HUDEP-2 (cell line): Measurements from ENCODE around the gene CD276.
"Not testable (repeated sequence)": the region's sequence is repeated elsewhere in the genome, so short reads cannot be mapped to it uniquely, and the experiment has no call there.

Experiments used
- DNase-seq, 76 experiments: peaks; one replicate each; lab custom pipeline; 2025; ENCODE audit not compliant: unreplicated experiment in 76 of 76; lab: John Stamatoyannopoulos, UW

CD276 gene

DNA sequence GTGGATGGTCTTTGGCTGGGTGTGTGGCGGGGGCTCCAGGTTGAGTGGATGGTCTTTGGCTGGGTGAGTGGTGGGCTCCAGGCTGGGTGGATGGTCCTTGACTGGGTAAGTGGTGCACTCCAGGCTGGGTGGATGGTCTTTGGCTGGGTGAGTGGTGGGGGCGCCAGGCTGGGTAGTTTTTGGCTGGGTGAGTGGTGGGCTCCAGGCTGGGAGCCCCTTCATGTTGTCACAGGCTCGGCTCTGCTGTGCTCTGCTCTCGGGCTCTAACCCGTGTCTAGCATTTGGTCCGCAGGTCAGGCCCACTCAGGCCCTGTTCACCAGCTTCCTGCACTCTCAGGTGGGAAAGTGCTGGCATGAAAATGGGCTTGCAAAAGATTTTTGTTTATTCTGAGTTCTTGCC lies 25.1 kb downstream of the CD276 start:
- DNase-seq: no peak

DNA sequence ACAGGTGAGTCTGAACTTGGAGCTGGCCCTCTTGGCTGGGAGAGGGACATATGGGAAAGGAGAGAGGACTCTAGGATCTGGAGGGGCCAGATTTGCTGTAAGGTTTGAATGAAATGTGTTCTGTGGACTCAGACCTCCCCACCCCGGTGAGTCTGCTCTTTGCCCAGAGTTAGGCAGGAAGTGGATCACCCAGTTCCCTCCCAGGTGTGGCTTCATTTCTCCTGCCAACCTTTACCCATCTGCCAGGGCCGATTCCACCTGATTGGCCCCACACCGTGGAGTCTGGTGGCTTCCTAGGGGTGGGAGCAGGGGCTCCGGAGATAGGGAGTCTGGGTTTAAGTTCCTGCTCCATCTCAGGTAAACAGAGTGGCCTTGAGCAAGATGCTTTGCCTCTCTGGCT lies 25.5 kb downstream of the CD276 start:
- no peak for DNase-seq

DNA sequence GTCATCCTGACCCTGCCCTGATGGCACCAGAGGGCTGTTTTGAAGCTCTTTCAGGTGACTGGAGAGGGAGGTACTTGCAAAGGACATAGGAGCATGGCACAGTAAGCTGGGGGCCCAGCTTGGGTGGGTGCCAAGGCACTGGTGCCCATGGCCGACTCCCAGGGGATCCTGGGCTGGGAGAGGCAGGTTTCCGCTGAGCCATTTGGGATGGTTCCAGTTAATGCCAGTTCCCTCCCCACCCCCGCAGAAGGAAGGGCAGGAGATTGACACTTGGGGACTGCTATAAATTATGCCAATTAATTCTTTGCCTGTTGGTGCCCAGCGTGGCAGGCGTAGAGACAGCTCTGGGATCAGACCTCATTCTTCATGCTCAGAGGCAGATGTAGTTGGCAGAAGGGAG lies 26.1 kb downstream of the CD276 start:
- no peak for DNase-seq

DNA sequence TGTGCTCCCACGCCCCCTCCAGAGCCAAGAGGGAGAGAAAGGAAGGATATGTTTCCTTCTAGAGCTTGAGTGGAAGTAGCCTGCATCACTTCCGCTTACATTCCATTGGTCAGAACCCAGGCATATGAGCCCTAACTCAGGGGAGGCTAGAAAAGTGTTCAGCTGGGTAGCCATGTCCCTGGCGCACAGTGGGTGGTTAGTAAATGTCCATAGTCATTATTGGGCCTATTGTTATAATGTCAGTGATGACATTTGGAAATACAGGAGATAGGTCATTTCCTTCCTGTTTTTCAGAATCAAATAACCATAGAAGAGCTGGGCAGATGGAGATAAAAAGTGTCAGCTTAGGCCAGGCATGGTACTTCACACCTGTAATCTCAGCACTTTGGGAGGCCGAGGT lies 27.3 kb downstream of the CD276 start:
- no peak for DNase-seq

DNA sequence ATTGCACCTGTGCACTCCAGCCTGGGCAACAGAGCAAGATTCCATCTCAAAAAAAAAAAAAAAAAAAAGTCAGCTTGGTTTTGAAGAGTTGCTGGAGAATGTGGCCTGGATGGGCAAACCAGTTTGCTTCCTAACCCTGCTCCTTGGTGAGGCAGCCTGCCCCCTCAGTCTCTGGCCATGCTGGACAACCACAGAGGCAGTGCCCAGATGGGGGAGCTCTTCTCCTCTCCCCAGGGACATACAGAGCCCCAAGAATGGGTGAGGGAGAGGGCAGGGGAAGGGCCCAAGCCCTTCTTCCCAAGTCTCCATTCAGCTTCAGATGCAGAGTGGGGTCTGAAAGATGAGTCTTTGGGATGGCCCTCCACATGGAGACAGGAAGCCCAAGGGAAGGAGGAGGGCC lies 27.9 kb downstream of the CD276 start:
- DNase-seq: no peak

DNA sequence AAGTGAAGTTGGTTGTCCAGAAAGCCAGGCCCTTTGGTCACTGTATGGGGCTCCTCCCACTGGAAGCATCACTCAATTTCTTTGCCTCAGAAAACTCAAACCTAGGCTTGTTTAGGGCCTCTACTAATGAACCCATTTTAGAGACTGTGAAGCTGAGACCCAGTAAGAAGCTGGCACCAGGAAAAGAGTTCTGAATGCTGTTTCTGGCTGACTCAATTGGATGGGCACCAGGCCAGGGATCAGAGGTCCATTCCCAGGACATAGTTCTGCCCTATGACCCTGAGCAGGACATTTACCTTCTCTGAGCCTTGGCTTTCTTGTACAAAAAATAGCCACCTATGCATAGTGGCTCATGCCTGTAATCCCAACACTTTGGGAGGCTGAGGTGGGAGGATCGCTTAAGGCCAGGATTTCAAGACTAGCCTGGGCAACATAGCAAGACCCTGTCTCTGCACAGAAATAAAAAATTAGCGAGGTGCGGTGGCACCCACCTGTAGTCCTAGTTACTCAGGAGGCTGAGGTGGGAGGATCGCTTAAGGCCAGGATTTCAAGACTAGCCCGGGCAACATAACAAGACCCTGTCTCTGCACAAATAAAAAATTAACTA lies 30.6 kb downstream of the CD276 start:
- no peak for DNase-seq

DNA sequence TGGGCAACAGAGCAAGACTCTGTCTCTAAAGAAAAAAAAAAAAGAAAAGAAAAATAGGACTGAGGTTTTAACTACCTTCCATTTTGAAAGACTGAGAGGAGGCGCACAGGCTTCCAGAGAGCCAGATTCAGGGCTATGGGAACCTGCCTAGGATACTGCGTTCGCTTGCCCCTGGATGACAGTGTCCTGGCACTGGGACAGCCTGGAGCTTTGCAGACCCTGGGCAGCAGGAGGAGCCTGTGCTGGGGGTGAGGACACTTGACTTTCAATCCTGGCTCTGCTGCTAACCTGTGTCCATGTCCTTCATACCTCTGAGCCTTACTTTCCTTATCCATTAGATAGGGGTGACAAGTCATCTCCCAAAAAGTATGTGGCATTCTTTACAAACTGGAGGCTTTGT lies 31.2 kb downstream of the CD276 start:
- DNase-seq: no peak

DNA sequence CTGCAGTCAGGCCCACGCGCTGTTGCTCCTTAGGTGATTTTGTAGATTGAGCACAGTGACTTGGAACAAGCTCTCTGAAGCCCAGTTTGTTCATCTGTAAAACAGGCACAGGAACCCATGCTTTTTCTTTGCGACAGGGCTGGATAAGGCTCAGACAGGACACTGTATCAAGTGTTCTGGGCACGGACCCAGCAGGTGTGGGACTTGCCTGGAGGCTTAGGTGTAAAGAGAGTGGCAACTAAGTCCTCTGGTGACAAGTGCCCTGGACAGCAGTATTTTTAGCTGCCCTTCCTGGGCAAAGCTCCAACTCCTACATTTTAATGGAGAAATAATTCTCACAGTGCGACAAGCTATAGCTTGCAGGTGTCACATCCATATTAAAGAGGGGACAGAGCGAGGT lies 32.2 kb downstream of the CD276 start:
- no peak for DNase-seq

DNA sequence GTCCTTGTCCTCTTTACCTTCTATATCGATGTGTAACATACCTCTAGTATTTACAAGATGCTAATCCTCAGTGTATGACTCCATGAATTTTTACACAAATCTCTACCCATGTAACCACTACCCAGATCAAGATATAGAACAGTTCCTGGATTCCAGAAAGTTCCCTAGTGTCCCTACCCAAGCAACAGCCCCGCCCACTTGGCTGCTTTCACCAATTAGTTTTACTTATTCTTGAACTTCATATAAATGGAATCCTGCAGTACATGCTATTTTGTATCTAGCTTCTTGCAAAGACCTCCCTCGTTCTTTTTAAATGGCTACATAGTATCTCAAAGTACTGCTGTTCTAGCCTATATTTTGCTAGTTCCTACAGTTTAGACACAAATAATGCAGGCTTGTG lies 33.0 kb downstream of the CD276 start:
- DNase-seq: no peak

DNA sequence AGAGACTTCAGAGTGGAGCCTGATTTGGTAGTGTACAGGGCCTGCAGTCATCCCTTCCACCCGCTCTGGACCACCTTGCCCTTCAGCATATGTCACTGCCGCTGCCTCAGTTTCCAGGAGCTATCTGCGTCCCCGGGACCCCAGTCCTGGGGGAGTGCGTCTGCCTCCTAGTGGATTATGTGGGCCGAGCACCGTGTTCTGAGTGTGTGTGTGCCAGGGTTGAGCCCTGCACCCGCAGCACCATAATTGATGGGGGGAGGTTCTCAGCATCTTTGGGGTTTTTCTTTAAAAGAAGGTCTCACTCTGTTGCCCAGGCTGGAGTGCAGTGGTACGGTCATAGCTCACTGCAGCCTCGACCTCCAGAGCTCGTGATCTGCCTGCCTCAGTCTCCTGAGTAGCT lies 33.6 kb downstream of the CD276 start:
- no peak for DNase-seq

DNA sequence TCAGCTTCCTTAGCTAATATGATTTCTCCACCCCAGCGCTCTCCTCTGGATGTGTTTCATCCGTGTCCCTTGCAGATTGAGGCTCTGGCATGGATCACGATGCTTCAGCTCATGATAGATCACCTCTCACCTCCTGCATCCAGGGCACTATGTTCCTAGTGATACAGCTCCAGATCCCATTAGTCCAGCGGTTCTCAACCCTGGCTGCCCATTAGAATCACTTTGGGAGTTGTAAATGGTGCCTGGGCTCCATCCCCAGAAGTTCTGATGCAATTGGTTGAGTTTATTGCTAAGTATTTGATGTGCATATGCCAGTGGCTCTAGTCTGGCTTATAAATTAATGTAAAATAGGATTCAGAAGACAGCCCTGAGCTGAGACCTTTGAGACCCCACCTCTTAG lies 34.5 kb downstream of the CD276 start:
- DNase-seq: no peak

DNA sequence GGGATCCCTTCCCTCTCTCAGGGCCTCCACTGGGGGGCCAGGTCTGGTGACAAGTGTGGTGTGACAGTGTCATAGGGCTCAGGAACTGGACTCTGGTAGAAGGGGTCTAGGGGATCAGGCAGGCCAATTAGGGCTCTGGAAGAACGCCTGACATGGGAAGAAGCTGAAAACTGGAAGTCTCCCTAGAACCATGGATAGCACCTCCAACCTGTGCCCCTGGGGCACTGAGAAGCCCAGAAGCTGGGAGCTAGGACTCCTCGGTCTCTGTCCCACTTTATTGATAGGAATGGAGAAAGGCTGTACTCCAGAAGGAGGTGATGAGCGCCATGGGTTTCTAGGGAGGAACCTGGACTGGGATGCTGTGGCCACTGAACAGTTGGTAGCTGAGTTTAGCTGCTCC lies 38.2 kb downstream of the CD276 start:
- DNase-seq: no peak

DNA sequence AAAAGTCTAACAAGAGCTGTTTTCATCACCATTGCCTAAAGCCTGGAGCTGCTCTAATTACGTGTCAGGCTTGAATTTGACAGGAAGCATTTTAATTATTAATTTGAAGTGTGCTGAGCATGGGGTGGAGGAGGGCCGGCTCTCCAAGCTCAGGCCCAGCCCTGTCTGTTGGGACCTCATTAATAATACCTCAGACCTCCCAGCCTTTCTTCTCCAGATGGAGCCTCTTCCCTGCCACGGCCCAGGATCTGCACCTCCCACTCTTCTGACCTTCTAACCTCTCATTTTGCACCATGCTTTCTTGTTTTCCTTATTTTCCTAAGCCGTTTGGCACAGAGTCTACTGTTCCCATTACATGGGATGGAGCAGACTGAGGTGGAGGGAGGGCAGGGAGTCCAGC lies 39.0 kb downstream of the CD276 start:
- no peak for DNase-seq

DNA sequence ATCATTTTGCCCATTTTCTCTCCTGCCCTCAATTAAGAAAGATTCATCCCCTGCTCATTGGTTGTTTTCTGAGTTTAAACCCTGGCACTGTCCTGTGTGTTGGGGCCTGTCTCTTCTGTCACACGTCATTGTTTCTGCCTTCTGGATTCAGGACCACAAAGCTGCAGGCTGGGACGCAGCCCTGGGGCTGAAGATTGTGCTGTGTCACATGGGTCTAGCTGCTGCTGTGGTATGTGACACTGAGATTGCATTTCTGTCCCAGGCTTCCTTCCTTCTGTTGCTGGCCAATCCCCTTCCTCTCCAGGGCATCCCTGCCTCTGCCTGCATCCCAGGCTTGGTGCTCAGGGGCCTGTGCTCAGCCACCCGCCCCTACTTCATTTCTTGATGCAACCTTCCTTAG lies 40.0 kb downstream of the CD276 start:
- DNase-seq: no peak

DNA sequence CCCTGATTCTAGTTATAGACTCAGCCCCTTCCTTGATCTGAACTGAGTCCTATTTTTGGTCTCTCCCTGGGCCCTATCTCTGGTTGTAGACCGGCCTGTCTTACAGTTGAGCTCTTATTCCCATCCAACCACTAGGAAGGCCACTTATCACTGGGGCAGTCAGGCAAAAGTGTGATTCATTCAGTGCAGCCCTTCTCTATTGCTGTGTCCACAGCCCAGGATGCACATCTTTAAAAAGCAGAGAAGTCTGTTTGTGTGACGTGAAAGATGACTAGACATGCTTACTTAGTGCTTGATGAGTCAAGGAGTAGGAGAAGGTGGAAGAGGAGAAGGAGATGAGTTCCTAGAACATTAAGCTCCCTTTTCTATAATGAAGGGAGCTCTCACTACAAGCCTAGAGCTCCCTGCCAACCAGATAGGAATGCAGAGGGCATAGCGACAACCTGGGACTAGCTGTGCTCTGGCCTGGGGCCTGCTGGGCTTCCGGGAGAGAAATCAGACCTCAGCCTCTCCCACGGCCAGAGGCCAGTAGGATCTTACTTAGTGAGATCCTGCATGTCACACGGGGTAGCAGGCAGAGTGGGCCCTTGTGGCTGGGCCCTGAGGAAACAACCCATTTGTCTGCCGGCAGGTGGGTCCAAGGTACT lies 43.3 kb downstream of the CD276 start:
- DNase-seq: no peak

DNA sequence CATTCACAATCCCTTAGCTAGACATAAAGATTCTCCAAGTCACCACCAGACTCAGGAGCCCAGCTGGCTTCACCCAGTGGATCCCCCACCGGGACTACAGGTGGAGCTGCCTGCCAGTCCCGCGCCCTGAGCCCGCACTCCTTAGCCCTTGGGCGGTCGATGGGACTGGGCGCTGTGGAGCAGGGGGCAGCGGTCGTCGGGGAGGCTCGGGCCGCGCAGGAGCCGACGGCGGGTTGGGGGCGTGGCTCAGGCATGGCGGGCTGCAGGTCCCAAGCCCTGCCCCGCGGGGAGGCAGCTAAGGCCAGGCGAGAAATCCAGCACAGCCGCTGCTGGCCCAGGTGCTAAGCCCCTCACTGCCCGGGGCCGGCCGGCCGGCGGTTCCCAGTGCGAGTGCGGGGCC lies 47.9 kb downstream of the CD276 start:
- DNase-seq: not testable (repeated sequence)

DNA sequence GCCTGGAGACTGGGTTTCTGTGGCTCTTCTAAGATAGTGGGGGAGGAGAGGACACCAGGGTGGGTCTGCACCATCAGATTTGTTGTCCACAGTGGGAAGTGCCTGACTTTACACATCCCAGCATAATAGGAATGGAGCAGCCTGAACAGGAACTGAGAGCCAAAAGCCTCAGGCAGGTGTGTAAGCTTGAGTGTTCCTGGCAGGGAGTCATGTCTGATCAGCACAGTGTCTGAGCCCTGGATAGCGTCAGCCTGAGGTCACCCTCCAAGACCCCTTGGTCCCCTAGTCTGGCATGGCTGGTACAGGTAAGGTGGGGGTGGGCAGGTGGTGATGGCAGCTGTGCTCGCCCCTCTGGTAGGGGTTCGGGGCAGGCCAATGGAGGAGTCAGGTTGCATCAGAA lies 48.7 kb downstream of the CD276 start:
- DNase-seq: no peak

DNA sequence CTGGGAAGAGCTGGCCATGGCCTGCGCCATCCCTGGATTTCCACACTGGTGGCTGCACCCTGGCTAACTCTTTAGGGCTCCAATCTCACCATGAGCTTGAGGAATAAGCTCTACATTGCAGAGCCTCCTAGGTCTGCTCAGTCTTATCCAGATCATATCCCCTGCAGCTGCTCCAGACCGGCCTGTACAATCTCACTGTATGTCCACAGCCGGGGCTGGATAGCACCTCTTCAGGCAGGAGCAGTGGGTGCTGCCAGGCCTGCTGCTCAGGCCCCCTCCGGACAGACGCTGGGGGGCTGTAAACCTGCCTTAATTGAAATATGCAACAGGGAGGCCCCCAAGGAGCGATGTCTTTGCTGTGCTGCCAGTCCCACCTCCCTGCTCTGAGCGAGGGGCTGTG lies 53.4 kb downstream of the CD276 start:
- no peak for DNase-seq

DNA sequence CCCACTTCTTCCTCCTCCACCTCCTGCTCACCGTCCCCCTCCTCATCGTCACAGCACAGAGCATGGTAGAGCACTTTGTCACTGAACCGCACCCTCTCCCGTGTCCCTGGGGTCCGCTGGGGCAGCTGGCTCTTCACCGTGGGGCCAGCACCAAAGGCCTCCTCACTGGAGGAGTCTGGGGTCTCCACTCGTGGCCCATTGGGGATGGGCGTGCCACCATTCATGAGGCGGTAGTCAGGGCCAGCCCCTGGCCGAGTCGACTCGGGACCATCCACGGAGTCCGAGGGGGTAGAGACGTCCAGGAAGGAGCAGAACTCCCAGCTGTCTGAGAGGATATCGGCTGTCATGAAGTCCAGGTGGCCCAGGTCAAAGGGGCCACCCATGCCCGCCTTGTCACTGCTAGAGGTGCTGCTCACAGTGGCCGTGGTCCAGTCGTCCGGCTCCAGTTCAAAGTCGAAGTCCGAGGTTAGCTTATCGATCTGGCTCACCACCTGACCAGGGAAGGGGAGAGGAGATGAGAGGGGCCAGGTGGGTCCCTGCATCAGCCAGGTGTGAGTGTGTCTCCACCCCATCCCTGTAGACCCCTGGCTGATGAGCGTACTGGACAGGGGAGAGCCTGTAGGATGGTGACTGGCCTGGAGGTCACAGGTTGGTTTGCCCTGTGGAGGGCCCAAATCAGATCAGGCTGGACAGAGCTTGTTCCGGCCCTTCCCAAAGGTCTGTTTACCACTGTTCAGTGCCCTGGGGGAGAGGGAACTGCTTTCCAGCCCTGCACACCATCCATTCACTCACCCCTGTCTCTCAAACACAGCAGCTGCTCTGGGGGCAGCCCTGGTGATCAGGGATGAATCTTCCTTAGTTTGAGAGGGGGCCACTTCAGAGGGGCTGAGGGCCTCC lies 56.2 kb downstream of the CD276 start:
- DNase-seq: no peak

DNA sequence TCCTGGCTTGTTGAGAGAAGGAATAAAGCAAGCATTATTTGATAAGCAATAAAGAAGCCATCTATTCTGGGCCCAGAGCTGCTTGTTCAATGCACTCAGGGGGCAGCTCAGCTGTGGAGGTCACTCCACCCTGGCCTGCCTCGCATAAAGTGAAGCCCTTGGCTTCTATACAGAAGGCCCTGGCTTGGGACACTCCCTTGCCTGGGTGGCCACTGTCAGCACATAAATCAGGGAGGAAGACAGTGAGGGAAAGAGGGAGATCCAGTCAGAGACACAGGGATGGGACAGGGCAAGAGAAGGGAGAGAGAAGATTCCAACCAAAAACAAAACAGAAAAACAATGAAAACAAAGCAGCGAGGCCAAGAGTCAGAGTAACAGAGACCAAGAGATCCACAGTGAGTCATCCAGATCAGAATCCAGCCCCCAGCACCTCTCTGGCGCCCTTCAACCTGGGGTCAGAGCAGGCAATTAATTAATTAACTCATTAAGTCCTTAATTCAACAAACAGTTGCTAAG lies 57.2 kb downstream of the CD276 start:
- no peak for DNase-seq

DNA sequence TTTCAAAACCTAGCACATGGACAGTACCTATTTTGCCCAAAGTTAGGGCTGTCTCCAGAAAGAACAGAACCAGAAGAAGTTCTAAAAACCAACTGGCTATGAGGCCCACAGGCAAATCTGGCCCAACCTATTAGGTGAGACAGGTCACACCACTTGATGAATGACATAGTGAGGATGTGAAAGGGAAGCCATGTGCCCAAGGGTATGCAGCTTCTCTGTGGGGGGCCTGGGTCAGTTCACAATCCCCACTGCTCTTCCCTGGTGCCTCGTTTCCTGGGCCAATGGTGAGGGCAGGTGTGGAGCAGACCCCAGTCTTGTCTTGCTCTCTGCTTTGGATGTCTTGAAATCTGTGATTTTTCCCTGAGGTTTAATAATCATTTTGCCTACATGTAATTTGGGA lies 60.1 kb downstream of the CD276 start:
- DNase-seq: no peak

DNA sequence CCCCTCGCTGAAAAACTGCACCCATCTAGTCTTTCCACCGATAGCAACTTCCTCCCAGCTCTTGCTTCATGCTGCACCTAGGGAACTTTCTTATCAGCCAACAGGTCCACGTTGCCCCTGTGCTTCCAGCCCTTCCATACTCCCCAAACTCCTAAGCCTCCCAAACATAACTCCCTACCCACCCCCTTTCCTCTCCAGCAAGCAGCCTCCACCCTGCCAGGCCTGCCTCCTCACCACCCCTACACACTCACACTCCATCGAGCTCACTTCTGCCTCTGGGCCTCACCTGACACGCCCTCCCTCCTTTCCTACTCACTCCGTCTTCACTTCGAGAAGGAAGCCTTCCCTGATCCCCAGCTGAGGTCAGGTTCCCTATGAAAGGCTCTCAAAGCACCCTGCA lies 60.9 kb downstream of the CD276 start:
- no peak for DNase-seq
